ENCODE measurements around the gene FHIT. TPM values are rescaled to one million over a fixed set of nuclear protein-coding genes. Genes with fewer than 3 reads are reported as not detected.

FHIT gene
- polyA plus RNA-seq, 1 of the 3 experiments (the other 2 are of a cell fraction): 0.41 TPM

- Histone ChIP-seq H3K27me3 (ENCODE audit: insufficient read depth) (no peaks in the 10 kb centered on the region), H3F3A (replicated peaks; ENCODE audit: insufficient read depth) (no peaks in the 10 kb centered on the region), H3K9ac (no peak overlapping the region), H3K36me3 (replicated peaks in 1 of 2; ENCODE audit: control insufficient read depth in 1 of 2, insufficient read depth in 2 of 2, low read length in 1 of 2) (no peaks in the 10 kb centered on the region), H3K27ac (ENCODE audit: low read depth in 2 of 2, low read length in 1 of 2) (no peak overlapping the region), H3K9me3 (no peaks in the 10 kb centered on the region), H4K20me1 (ENCODE audit: insufficient read depth) (no peaks in the 10 kb centered on the region), H2AFZ (ENCODE audit: low read depth) (no peak overlapping the region), H3K4me2 (no peak overlapping the region), H3K4me3 (ENCODE audit: low read depth in 2 of 2, low read length in 1 of 2) (no peak overlapping the region), H3K4me1 (ENCODE audit: control insufficient read depth in 1 of 2, insufficient read depth in 2 of 2, low read depth in 1 of 2, low read length in 1 of 2) (no peaks in the 10 kb centered on the region), H3K79me2 (ENCODE audit: insufficient read depth) (no peaks in the 10 kb centered on the region), H3K9me2 (no peaks in the 10 kb centered on the region)
- ChIA-PET CTCF (no interaction called here), POLR2A (no interaction called here)
- WGBS (ENCODE audit: low lambda C conversion rate): 100% methylated on average over 1 of the region's 2 CpGs
- no peak for DNase-seq
- no peak for TF ChIP-seq TCF12 (IDR thresholded peaks at IDR 0.05)
- no peak for TF ChIP-seq NRF1 (IDR thresholded peaks at IDR 0.05; ENCODE audit: low read depth, low read length)
- no peak for TF ChIP-seq CHD2 (IDR thresholded peaks at IDR 0.05; ENCODE audit: low read length, partially characterized antibody)
- TF ChIP-seq GATA2 (CRISPR knock-in tag; IDR thresholded peaks at IDR 0.05): no peak
- no peak for TF ChIP-seq RCOR1 (IDR thresholded peaks at IDR 0.05; ENCODE audit: low read length)
- no peak for TF ChIP-seq POLR2AphosphoS5 (IDR thresholded peaks at IDR 0.05; ENCODE audit: low read depth, low read length)
- no peak for TF ChIP-seq EZH2phosphoT487 (IDR thresholded peaks at IDR 0.05; ENCODE audit: borderline replicate concordance, low read depth)
- TF ChIP-seq TAF1 (IDR thresholded peaks at IDR 0.05; ENCODE audit: borderline replicate concordance, low read depth, low read length): no peak
- TF ChIP-seq NFIC (IDR thresholded peaks at IDR 0.05; ENCODE audit: borderline replicate concordance): no peak
- TF ChIP-seq MEF2A (IDR thresholded peaks at IDR 0.05; ENCODE audit: borderline replicate concordance, low read depth): no peak
- TF ChIP-seq ZBTB33 (IDR thresholded peaks at IDR 0.05; ENCODE audit: borderline replicate concordance, low read depth): no peak
Measured at GRCh38 chr3:60363817-60364216, 887.4 kb downstream of the FHIT start.

GRCh38 chr3:60355825-60356224 lies 895.4 kb downstream of the FHIT start:
- H3K9me3 ChIP-seq: no peaks in the 10 kb centered on the region
- H4K20me1 ChIP-seq (ENCODE audit: insufficient read depth): no peaks in the 10 kb centered on the region
- no peaks in the 10 kb centered on the region for H3K79me2 ChIP-seq (ENCODE audit: insufficient read depth)
- ChIA-PET POLR2A (no interaction called here), CTCF (interaction anchor here (1.1 kb wide), 1 partner anchor 1015 kb away, joined by 3 read pairs; no protein-coding TSS in a partner anchor)
- H3K36me3 ChIP-seq (replicated peaks in 1 of 2; ENCODE audit: control insufficient read depth in 1 of 2, insufficient read depth in 2 of 2, low read length in 1 of 2): no peaks in the 10 kb centered on the region
- DNase-seq: no peak
- H2AFZ ChIP-seq (ENCODE audit: low read depth): no peak overlapping the region
- no peak overlapping the region for H3K9ac ChIP-seq
- H3K9me2 ChIP-seq: no peaks in the 10 kb centered on the region
- 40% methylated on average over 2 of the region's 2 CpGs for WGBS (ENCODE audit: low lambda C conversion rate)
- no peaks in the 10 kb centered on the region for H3K4me1 ChIP-seq (ENCODE audit: control insufficient read depth in 1 of 2, insufficient read depth in 2 of 2, low read depth in 1 of 2, low read length in 1 of 2)
- TF ChIP-seq RFX5 (IDR thresholded peaks at IDR 0.05; ENCODE audit: low read length) (no peak), MEF2A (IDR thresholded peaks at IDR 0.05; ENCODE audit: borderline replicate concordance, low read depth) (no peak), RXRA (IDR thresholded peaks at IDR 0.05; ENCODE audit: borderline replicate concordance, low read depth) (no peak), POLR2AphosphoS5 (IDR thresholded peaks at IDR 0.05; ENCODE audit: low read depth, low read length) (no peak)
- H3F3A ChIP-seq (replicated peaks; ENCODE audit: insufficient read depth): no peaks in the 10 kb centered on the region
- no peak overlapping the region for H3K4me2 ChIP-seq
- no peaks in the 10 kb centered on the region for H3K27me3 ChIP-seq (ENCODE audit: insufficient read depth)
- H3K4me3 ChIP-seq (ENCODE audit: low read depth in 2 of 2, low read length in 1 of 2): no peak overlapping the region
- no peak overlapping the region for H3K27ac ChIP-seq (ENCODE audit: low read depth in 2 of 2, low read length in 1 of 2)
